SU-DHL-6 (cell line): ENCODE data around the gene CHIT1.

Source experiments
- H2AFZ ChIP-seq: fragments of 200-600 bp; sonication (generic); 2 replicates; pipeline ENCODE4 v1.6.1; 2014; ENCODE audit warnings: low read depth, mild to moderate bottlenecking, moderate library complexity, mixed read lengths, antibody characterized with exemption, low read length; ENCODE audit not compliant: severe bottlenecking
- H3F3A ChIP-seq: fragments of 200-600 bp; shearing (Covaris generic); 2 replicates; pipeline ENCODE4 v1.6.0; 2016; ENCODE audit warnings: antibody characterized with exemption, mild to moderate bottlenecking; ENCODE audit not compliant: insufficient read depth
- H3K27ac ChIP-seq: fragments of 200-600 bp; sonication (generic); 2 replicates; pipeline ENCODE4 v1.5.1; 2016; ENCODE audit warnings: low read depth, mild to moderate bottlenecking, low read length, moderate library complexity, mixed read lengths
- H3K27me3 ChIP-seq: fragments of 200-600 bp; sonication (generic), shearing (Covaris generic); 2 replicates; pipeline ENCODE4 v1.6.0; 2014; ENCODE audit warnings: mild to moderate bottlenecking, low read length
- H3K36me3 ChIP-seq: fragments of 200-600 bp; sonication (generic); 2 replicates; pipeline ENCODE4 v1.6.1; 2014; ENCODE audit warnings: mild to moderate bottlenecking, low read length, mixed read lengths
- H3K4me2 ChIP-seq: fragments of 300-600, 200-600 bp; shearing (Covaris generic), sonication (generic); 2 replicates; pipeline ENCODE4 v1.6.0; 2014; ENCODE audit warnings: low read length, low read depth, mild to moderate bottlenecking; ENCODE audit not compliant: poor library complexity, severe bottlenecking
- H3K4me3 ChIP-seq: fragments of 200-600 bp; sonication (generic); 2 replicates; pipeline ENCODE4 v1.5.1; 2014; ENCODE audit warnings: antibody characterized with exemption, low read length, mild to moderate bottlenecking, mixed read lengths; ENCODE audit not compliant: insufficient read depth, poor library complexity, severe bottlenecking
- H3K79me2 ChIP-seq: fragments of 200-600 bp; sonication (generic); 2 replicates; pipeline ENCODE4 v1.6.1; 2014; ENCODE audit warnings: mild to moderate bottlenecking, low read length, moderate library complexity; ENCODE audit not compliant: insufficient read depth
- H3K9ac ChIP-seq: fragments of 200-600 bp; sonication (generic); 2 replicates; pipeline ENCODE4 v1.7.0; 2014; ENCODE audit warnings: mild to moderate bottlenecking, low read length
- H3K9me2 ChIP-seq: fragments of 200-600 bp; sonication (generic); replicated peaks from 2 replicates; pipeline ENCODE4 v1.6.1; 2014; ENCODE audit warnings: low read length; ENCODE audit not compliant: insufficient read depth
- H3K9me3 ChIP-seq: fragments of 200-600 bp; sonication (generic); 2 replicates; pipeline ENCODE4 v1.6.1; 2014; ENCODE audit warnings: low read length, mixed read lengths; ENCODE audit not compliant: insufficient read depth
- H4K20me1 ChIP-seq: fragments of 200-600 bp; sonication (generic); 2 replicates; pipeline ENCODE4 v1.6.1; 2014; ENCODE audit warnings: low read depth, mild to moderate bottlenecking, antibody characterized with exemption, low read length, moderate library complexity, mixed read lengths
- CTCF ChIP-seq: fragments of 200-600 bp; sonication (generic); IDR thresholded peaks from one replicate; pipeline ENCODE4 v1.5.1; 2017; ENCODE audit warnings: antibody characterized with exemption, mild to moderate bottlenecking, low read length, moderate library complexity; ENCODE audit not compliant: insufficient read depth, poor library complexity, severe bottlenecking
- EZH2phosphoT487 ChIP-seq: fragments of 200-600 bp; sonication (generic), shearing (Covaris generic); conservative IDR thresholded peaks from 2 replicates; pipeline ENCODE4 v1.6.1; 2018; ENCODE audit warnings: mild to moderate bottlenecking, antibody characterized with exemption, low read length, moderate library complexity, mixed read lengths

Gene CHIT1

GRCh38 chr1:203219171-203219570 is 10.3 kb downstream of the CHIT1 start:
- Histone ChIP-seq H3K9me3 (no peaks in the 10 kb centered on the region), H3K9me2 (no peaks in the 10 kb centered on the region), H3K9ac (no peak overlapping the region), H3K79me2 (no peaks in the 10 kb centered on the region), H4K20me1 (no peaks in the 10 kb centered on the region), H3K27ac (no peak overlapping the region), H3K27me3 (no peaks in the 10 kb centered on the region), H3K4me3 (no peak overlapping the region), H3F3A (no peaks in the 10 kb centered on the region), H2AFZ (no peak overlapping the region), H3K36me3 (no peaks in the 10 kb centered on the region), H3K4me2 (no peak overlapping the region)
- TF ChIP-seq CTCF, result no peak
- no peak for TF ChIP-seq EZH2phosphoT487

- Histone ChIP-seq H3K27me3 (no peaks in the 10 kb centered on the region), H3K9ac (no peak overlapping the region), H3K9me2 (no peaks in the 10 kb centered on the region), H3K4me2 (no peak overlapping the region), H3K36me3 (no peaks in the 10 kb centered on the region), H3K79me2 (no peaks in the 10 kb centered on the region), H3K4me3 (no peak overlapping the region), H4K20me1 (no peaks in the 10 kb centered on the region), H3K9me3 (no peaks in the 10 kb centered on the region), H3K27ac (no peak overlapping the region), H2AFZ (no peak overlapping the region), H3F3A (no peaks in the 10 kb centered on the region)
- TF ChIP-seq EZH2phosphoT487, result no peak
These were observed 11.8 kb downstream of the CHIT1 start for GRCh38 chr1:203217668-203218067.

GRCh38 chr1:203217139-203217655 is 12.3 kb downstream of the CHIT1 start:
- Histone ChIP-seq H3K27ac (no peak overlapping the region), H3K27me3 (no peaks in the 10 kb centered on the region), H4K20me1 (no peaks in the 10 kb centered on the region), H3K36me3 (no peaks in the 10 kb centered on the region), H3K4me3 (no peak overlapping the region), H3K79me2 (no peaks in the 10 kb centered on the region), H3K4me2 (no peak overlapping the region), H3K9me2 (no peaks in the 10 kb centered on the region), H2AFZ (no peak overlapping the region), H3K9me3 (no peaks in the 10 kb centered on the region), H3F3A (no peaks in the 10 kb centered on the region), H3K9ac (no peak overlapping the region)
- no peak for TF ChIP-seq CTCF
- no peak for TF ChIP-seq EZH2phosphoT487

GRCh38 chr1:203216274-203217138 is 13.0 kb downstream of the CHIT1 start:
- H2AFZ ChIP-seq, result no peak overlapping the region
- H3K27me3 ChIP-seq, result no peaks in the 10 kb centered on the region
- no peak overlapping the region for H3K27ac ChIP-seq
- H3K9me2 ChIP-seq, result no peaks in the 10 kb centered on the region
- no peak overlapping the region for H3K4me3 ChIP-seq
- no peak overlapping the region for H3K4me2 ChIP-seq
- no peaks in the 10 kb centered on the region for H3K36me3 ChIP-seq
- no peaks in the 10 kb centered on the region for H3F3A ChIP-seq
- no peaks in the 10 kb centered on the region for H3K79me2 ChIP-seq
- H3K9ac ChIP-seq, result no peak overlapping the region
- H3K9me3 ChIP-seq, result no peaks in the 10 kb centered on the region
- no peaks in the 10 kb centered on the region for H4K20me1 ChIP-seq
- TF ChIP-seq EZH2phosphoT487 (no peak), CTCF (peak; percentile 64)
